NB4 (cell line): Measurements from ENCODE around the gene FOXL1.

Experiments used
- MYC ChIP-seq: IDR thresholded peaks from 2 replicates; pipeline ENCODE4 v1.6.1; 2011; ENCODE audit warnings: low read depth, low read length
- POLR2A ChIP-seq: IDR thresholded peaks from 2 replicates; pipeline ENCODE4 v1.6.1; 2011; ENCODE audit warnings: mild to moderate bottlenecking; ENCODE audit not compliant: insufficient read length; ENCODE audit errors: extremely low read depth
- TF ChIP-seq, protein P1 (sequence below): IDR thresholded peaks from one replicate; pipeline ENCODE4 v1.5.1; 2012; ENCODE audit warnings: low read depth, low read length

DNA sequence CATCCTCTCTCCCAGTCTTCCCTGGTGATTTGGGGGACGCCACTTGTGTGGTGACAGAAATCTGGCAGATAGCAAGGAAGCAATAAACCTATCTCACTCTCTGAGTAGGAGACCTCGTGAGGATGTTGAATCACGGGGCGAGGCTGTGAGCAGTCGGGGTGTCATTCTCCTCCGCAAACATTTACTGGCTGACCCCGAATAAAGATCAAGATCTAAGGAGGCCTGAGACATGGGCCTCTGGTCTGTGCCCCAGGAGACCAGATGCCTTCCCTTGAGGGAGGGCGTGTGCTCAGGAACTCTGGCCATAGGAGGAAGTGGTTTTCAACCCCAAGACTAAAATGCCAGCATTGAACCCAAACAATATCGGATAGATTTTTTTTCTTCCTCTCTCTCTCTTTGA lies 53.1 kb downstream of the FOXL1 start:
- TF ChIP-seq, protein P1, sequence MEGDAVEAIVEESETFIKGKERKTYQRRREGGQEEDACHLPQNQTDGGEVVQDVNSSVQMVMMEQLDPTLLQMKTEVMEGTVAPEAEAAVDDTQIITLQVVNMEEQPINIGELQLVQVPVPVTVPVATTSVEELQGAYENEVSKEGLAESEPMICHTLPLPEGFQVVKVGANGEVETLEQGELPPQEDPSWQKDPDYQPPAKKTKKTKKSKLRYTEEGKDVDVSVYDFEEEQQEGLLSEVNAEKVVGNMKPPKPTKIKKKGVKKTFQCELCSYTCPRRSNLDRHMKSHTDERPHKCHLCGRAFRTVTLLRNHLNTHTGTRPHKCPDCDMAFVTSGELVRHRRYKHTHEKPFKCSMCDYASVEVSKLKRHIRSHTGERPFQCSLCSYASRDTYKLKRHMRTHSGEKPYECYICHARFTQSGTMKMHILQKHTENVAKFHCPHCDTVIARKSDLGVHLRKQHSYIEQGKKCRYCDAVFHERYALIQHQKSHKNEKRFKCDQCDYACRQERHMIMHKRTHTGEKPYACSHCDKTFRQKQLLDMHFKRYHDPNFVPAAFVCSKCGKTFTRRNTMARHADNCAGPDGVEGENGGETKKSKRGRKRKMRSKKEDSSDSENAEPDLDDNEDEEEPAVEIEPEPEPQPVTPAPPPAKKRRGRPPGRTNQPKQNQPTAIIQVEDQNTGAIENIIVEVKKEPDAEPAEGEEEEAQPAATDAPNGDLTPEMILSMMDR = no peak
- TF ChIP-seq POLR2A (no peak), MYC (no peak)
